ENCODE measurements around the gene GPR35. TPM values are rescaled to one million over a fixed set of nuclear protein-coding genes. Genes with fewer than 3 reads are reported as not detected.

GPR35 gene
- total RNA-seq, 2 donors from 2014 or later: 3.4 to 5.8 TPM

GRCh38 chr2:240648155-240648649, 22.9 kb downstream of the GPR35 start:
- no peak for TF ChIP-seq CTCF (IDR thresholded peaks at IDR 0.05)
- H3K9me3 ChIP-seq: no peaks in the 10 kb centered on the region
- H3K4me1 ChIP-seq (ENCODE audit: control insufficient read depth in 1 of 2, low read depth in 2 of 2): no peaks in the 10 kb centered on the region
- ATAC-seq (ENCODE audit: insufficient number of reproducible peaks, low FRiP score, low read depth): no peak
- H3K4me3 ChIP-seq: no peak overlapping the region
- H3K27me3 ChIP-seq (replicated peaks; ENCODE audit: insufficient read depth): no peaks in the 10 kb centered on the region
- H3K36me3 ChIP-seq: no peaks in the 10 kb centered on the region
- no peak for DNase-seq (ENCODE audit: low spot score)
- H3K27ac ChIP-seq: no peak overlapping the region

- TF ChIP-seq CTCF (IDR thresholded peaks at IDR 0.05): no peak
- H3K27me3 ChIP-seq (replicated peaks; ENCODE audit: insufficient read depth): no peaks in the 10 kb centered on the region
- H3K4me1 ChIP-seq (ENCODE audit: control insufficient read depth in 1 of 2, low read depth in 2 of 2): no peaks in the 10 kb centered on the region
- DNase-seq (ENCODE audit: low spot score) (no peak), ATAC-seq (ENCODE audit: insufficient number of reproducible peaks, low FRiP score, low read depth) (no peak)
- H3K36me3 ChIP-seq: no peaks in the 10 kb centered on the region
- H3K27ac ChIP-seq: no peak overlapping the region
- no peak overlapping the region for H3K4me3 ChIP-seq
- H3K9me3 ChIP-seq: no peaks in the 10 kb centered on the region
Measured at GRCh38 chr2:240648650-240649275, 23.5 kb downstream of the GPR35 start.

- no peaks in the 10 kb centered on the region for H3K27me3 ChIP-seq (replicated peaks; ENCODE audit: insufficient read depth)
- ATAC-seq (ENCODE audit: insufficient number of reproducible peaks, low FRiP score, low read depth) (no peak), DNase-seq (ENCODE audit: low spot score) (no peak)
- no peaks in the 10 kb centered on the region for H3K4me1 ChIP-seq (ENCODE audit: control insufficient read depth in 1 of 2, low read depth in 2 of 2)
- no peaks in the 10 kb centered on the region for H3K36me3 ChIP-seq
- H3K9me3 ChIP-seq: no peaks in the 10 kb centered on the region
- no peak overlapping the region for H3K4me3 ChIP-seq
- TF ChIP-seq CTCF (IDR thresholded peaks at IDR 0.05): no peak
- H3K27ac ChIP-seq: no peak overlapping the region
Measured at GRCh38 chr2:240649331-240649730, 24.1 kb downstream of the GPR35 start.

GRCh38 chr2:240650254-240650965, 25.1 kb downstream of the GPR35 start:
- TF ChIP-seq CTCF (IDR thresholded peaks at IDR 0.05): no peak
- DNase-seq (ENCODE audit: low spot score) (no peak), ATAC-seq (ENCODE audit: insufficient number of reproducible peaks, low FRiP score, low read depth) (no peak)
- H3K27me3 ChIP-seq (replicated peaks; ENCODE audit: insufficient read depth): no peaks in the 10 kb centered on the region
- H3K4me1 ChIP-seq (ENCODE audit: control insufficient read depth in 1 of 2, low read depth in 2 of 2): no peaks in the 10 kb centered on the region
- no peaks in the 10 kb centered on the region for H3K36me3 ChIP-seq
- no peaks in the 10 kb centered on the region for H3K9me3 ChIP-seq
- no peak overlapping the region for H3K27ac ChIP-seq
- no peak overlapping the region for H3K4me3 ChIP-seq

GRCh38 chr2:240651185-240651584, 25.9 kb downstream of the GPR35 start:
- Histone ChIP-seq H3K4me3 (no peak overlapping the region), H3K36me3 (no peaks in the 10 kb centered on the region), H3K9me3 (no peaks in the 10 kb centered on the region), H3K27ac (no peak overlapping the region), H3K4me1 (ENCODE audit: control insufficient read depth in 1 of 2, low read depth in 2 of 2) (no peaks in the 10 kb centered on the region), H3K27me3 (replicated peaks; ENCODE audit: insufficient read depth) (no peaks in the 10 kb centered on the region)
- ATAC-seq (ENCODE audit: insufficient number of reproducible peaks, low FRiP score, low read depth) (no peak), DNase-seq (ENCODE audit: low spot score) (no peak)
- TF ChIP-seq CTCF (IDR thresholded peaks at IDR 0.05): no peak
